GM23248 (cell line): Measurements from ENCODE around the gene CDCA5.

Source experiments
- EZH2 ChIP-seq: fragments of 200-600 bp; sonication (generic); IDR thresholded peaks from 2 replicates; pipeline ENCODE4 v1.6.1; 2018; ENCODE audit warnings: antibody characterized with exemption, mild to moderate bottlenecking; ENCODE audit not compliant: insufficient read depth, poor library complexity, severe bottlenecking
- EZH2phosphoT487 ChIP-seq: fragments of 200-600 bp; sonication (generic); IDR thresholded peaks from 2 replicates; pipeline ENCODE4 v1.6.1; 2018; ENCODE audit warnings: antibody characterized with exemption, moderate library complexity, mild to moderate bottlenecking, low read depth; ENCODE audit not compliant: insufficient read depth

- no peak for TF ChIP-seq EZH2
- no peak for TF ChIP-seq EZH2phosphoT487
These were observed 29.9 kb downstream of the CDCA5 start for GRCh38 chr11:65053827-65054508.
